Measurements from ENCODE around the gene RAB3D.
"Not testable (repeated sequence)": the region's sequence is repeated elsewhere in the genome, so short reads cannot be mapped to it uniquely, and the experiment has no call there.

The RAB3D gene

GRCh38 chr19:11335449-11336146, 3.9 kb downstream of the RAB3D start:
- Mint-ChIP-seq H3K4me3 (no peak overlapping the region), H3K27ac (no peak overlapping the region), H3K4me1 (ENCODE audit: low read depth) (peaks cover 12% of the 10 kb centered on the region), H3K36me3 (ENCODE audit: low read depth) (peaks cover 16% of the 10 kb centered on the region), H3K27me3 (ENCODE audit: low read depth) (no peaks in the 10 kb centered on the region), H3K9me3 (no peaks in the 10 kb centered on the region)

GRCh38 chr19:11333838-11334237, 5.6 kb downstream of the RAB3D start:
- H3K36me3 Mint-ChIP-seq (ENCODE audit: low read depth), result peaks cover 16% of the 10 kb centered on the region
- not testable (repeated sequence) for H3K9me3 Mint-ChIP-seq; H3K4me1 Mint-ChIP-seq (ENCODE audit: low read depth); H3K4me3 Mint-ChIP-seq; H3K27me3 Mint-ChIP-seq (ENCODE audit: low read depth); H3K27ac Mint-ChIP-seq

- Mint-ChIP-seq H3K9me3 (no peaks in the 10 kb centered on the region), H3K4me3 (no peak overlapping the region), H3K27me3 (ENCODE audit: low read depth) (no peaks in the 10 kb centered on the region), H3K4me1 (ENCODE audit: low read depth) (peaks cover 2% of the 10 kb centered on the region), H3K27ac (no peak overlapping the region), H3K36me3 (ENCODE audit: low read depth) (peaks cover 16% of the 10 kb centered on the region)
Observed at GRCh38 chr19:11332822-11333221, 6.6 kb downstream of the RAB3D start.

GRCh38 chr19:11331502-11331901, 8.0 kb downstream of the RAB3D start:
- Mint-ChIP-seq H3K36me3 (ENCODE audit: low read depth) (peaks cover 18% of the 10 kb centered on the region), H3K27ac (no peak overlapping the region), H3K4me3 (no peak overlapping the region), H3K9me3 (no peaks in the 10 kb centered on the region), H3K4me1 (ENCODE audit: low read depth) (no peaks in the 10 kb centered on the region), H3K27me3 (ENCODE audit: low read depth) (no peaks in the 10 kb centered on the region)

GRCh38 chr19:11330127-11330526, 9.3 kb downstream of the RAB3D start:
- no peak overlapping the region for H3K27ac Mint-ChIP-seq
- H3K36me3 Mint-ChIP-seq (ENCODE audit: low read depth), result peaks cover 10% of the 10 kb centered on the region
- no peaks in the 10 kb centered on the region for H3K4me1 Mint-ChIP-seq (ENCODE audit: low read depth)
- no peaks in the 10 kb centered on the region for H3K27me3 Mint-ChIP-seq (ENCODE audit: low read depth)
- no peaks in the 10 kb centered on the region for H3K9me3 Mint-ChIP-seq
- no peak overlapping the region for H3K4me3 Mint-ChIP-seq

- H3K27ac Mint-ChIP-seq, result no peak overlapping the region
- H3K27me3 Mint-ChIP-seq (ENCODE audit: low read depth), result no peaks in the 10 kb centered on the region
- peaks cover 26% of the 10 kb centered on the region for H3K4me1 Mint-ChIP-seq (ENCODE audit: low read depth)
- H3K9me3 Mint-ChIP-seq, result no peaks in the 10 kb centered on the region
- H3K36me3 Mint-ChIP-seq (ENCODE audit: low read depth), result peaks cover 11% of the 10 kb centered on the region
- no peak overlapping the region for H3K4me3 Mint-ChIP-seq
Observed at GRCh38 chr19:11325544-11325943, 13.9 kb downstream of the RAB3D start.

GRCh38 chr19:11324748-11325389, 14.6 kb downstream of the RAB3D start:
- Mint-ChIP-seq H3K36me3 (ENCODE audit: low read depth) (peaks cover 11% of the 10 kb centered on the region), H3K4me3 (peak overlapping the region; percentile 77), H3K9me3 (no peaks in the 10 kb centered on the region), H3K27ac (peak overlapping the region; percentile 90), H3K27me3 (ENCODE audit: low read depth) (no peaks in the 10 kb centered on the region), H3K4me1 (ENCODE audit: low read depth) (peaks cover 26% of the 10 kb centered on the region)

GRCh38 chr19:11324079-11324661, 15.3 kb downstream of the RAB3D start:
- peaks cover 11% of the 10 kb centered on the region for H3K36me3 Mint-ChIP-seq (ENCODE audit: low read depth)
- peaks cover 26% of the 10 kb centered on the region for H3K4me1 Mint-ChIP-seq (ENCODE audit: low read depth)
- peak overlapping the region; percentile 90 for H3K27ac Mint-ChIP-seq
- H3K27me3 Mint-ChIP-seq (ENCODE audit: low read depth), result no peaks in the 10 kb centered on the region
- peak overlapping the region; percentile 77 for H3K4me3 Mint-ChIP-seq
- no peaks in the 10 kb centered on the region for H3K9me3 Mint-ChIP-seq

- Mint-ChIP-seq H3K9me3 (no peaks in the 10 kb centered on the region), H3K27me3 (ENCODE audit: low read depth) (no peaks in the 10 kb centered on the region), H3K4me1 (ENCODE audit: low read depth) (peaks cover 26% of the 10 kb centered on the region), H3K27ac (peak overlapping the region; percentile 90), H3K4me3 (peak overlapping the region; percentile 77), H3K36me3 (ENCODE audit: low read depth) (peaks cover 11% of the 10 kb centered on the region)
Observed at GRCh38 chr19:11323601-11324078, 15.8 kb downstream of the RAB3D start.

GRCh38 chr19:11322269-11323024, 17.0 kb downstream of the RAB3D start:
- Mint-ChIP-seq H3K4me3 (no peak overlapping the region), H3K4me1 (ENCODE audit: low read depth) (peaks cover 26% of the 10 kb centered on the region)

GRCh38 chr19:11321191-11322126, 18.0 kb downstream of the RAB3D start:
- Mint-ChIP-seq H3K4me1 (ENCODE audit: low read depth) (peaks cover 26% of the 10 kb centered on the region), H3K27ac (no peak overlapping the region), H3K9me3 (no peaks in the 10 kb centered on the region), H3K36me3 (ENCODE audit: low read depth) (peaks cover 7% of the 10 kb centered on the region), H3K4me3 (no peak overlapping the region), H3K27me3 (ENCODE audit: low read depth) (no peaks in the 10 kb centered on the region)

More at GRCh38 chr19:11322269-11323024, 17.0 kb downstream of the RAB3D start:
- Mint-ChIP-seq H3K36me3 (ENCODE audit: low read depth) (peaks cover 11% of the 10 kb centered on the region), H3K27me3 (ENCODE audit: low read depth) (no peaks in the 10 kb centered on the region), H3K9me3 (no peaks in the 10 kb centered on the region), H3K27ac (no peak overlapping the region)

GRCh38 chr19:11320278-11320995, 19.0 kb downstream of the RAB3D start:
- H3K4me1 Mint-ChIP-seq (ENCODE audit: low read depth), result peaks cover 26% of the 10 kb centered on the region
- H3K27ac Mint-ChIP-seq; H3K27me3 Mint-ChIP-seq (ENCODE audit: low read depth); H3K9me3 Mint-ChIP-seq; H3K4me3 Mint-ChIP-seq; H3K36me3 Mint-ChIP-seq (ENCODE audit: low read depth): not testable (repeated sequence)

- H3K27ac Mint-ChIP-seq, result no peak overlapping the region
Observed at GRCh38 chr19:11306337-11306736, 33.1 kb downstream of the RAB3D start.

More at GRCh38 chr19:11306337-11306736, 33.1 kb downstream of the RAB3D start:
- H3K4me1 Mint-ChIP-seq (ENCODE audit: low read depth), result no peaks in the 10 kb centered on the region
- no peaks in the 10 kb centered on the region for H3K9me3 Mint-ChIP-seq
- peaks cover 17% of the 10 kb centered on the region for H3K27me3 Mint-ChIP-seq (ENCODE audit: low read depth)
- H3K4me3 Mint-ChIP-seq, result no peak overlapping the region
- H3K36me3 Mint-ChIP-seq (ENCODE audit: low read depth), result no peaks in the 10 kb centered on the region
